Hematopoietic multipotent progenitor cell (in vitro differentiated cells): ENCODE results near the gene NT5DC1. TPM values are rescaled to one million over a fixed set of nuclear protein-coding genes. Genes with fewer than 3 reads are reported as not detected.
A peak's percentile ranks its signal among the peaks of the same experiment; 100 is the strongest.

ENCODE experiments used
- DNase-seq, 3 donors: peaks; one replicate each; pipeline ENCODE4 v3.0.0-alpha.2; 2011 to 2015; ENCODE audit warnings: low read depth in 2 of 3, low spot score in 2 of 3
- total RNA-seq: library from RNA; depleted of rRNA; stranded (reverse); fragments of >200 nt; gene quantifications from one replicate; pipeline ENCODE4 v1.2.3, GENCODE V29; 2012

Gene NT5DC1
- total RNA-seq, 1 donor: 7.0 TPM

DNA sequence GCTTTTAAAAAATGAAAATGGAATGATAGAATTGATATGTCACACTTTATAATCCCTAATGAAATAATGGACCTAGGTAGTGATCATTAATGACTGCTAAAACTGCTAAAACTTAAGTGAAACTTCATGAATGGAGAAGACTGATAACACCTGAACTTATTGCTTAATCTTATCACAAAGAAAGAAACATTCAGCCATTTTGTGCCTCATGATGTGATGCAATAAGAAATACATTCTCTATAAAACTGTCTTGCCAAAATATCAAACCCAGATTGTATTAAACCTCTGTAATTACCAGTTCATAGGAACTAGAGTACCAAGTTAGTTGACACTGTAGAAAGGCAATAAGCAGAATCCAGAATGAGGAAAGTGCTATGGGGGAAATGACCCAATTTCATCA, 79.7 kb downstream of the NT5DC1 start:
- DNase-seq: no peak

DNA sequence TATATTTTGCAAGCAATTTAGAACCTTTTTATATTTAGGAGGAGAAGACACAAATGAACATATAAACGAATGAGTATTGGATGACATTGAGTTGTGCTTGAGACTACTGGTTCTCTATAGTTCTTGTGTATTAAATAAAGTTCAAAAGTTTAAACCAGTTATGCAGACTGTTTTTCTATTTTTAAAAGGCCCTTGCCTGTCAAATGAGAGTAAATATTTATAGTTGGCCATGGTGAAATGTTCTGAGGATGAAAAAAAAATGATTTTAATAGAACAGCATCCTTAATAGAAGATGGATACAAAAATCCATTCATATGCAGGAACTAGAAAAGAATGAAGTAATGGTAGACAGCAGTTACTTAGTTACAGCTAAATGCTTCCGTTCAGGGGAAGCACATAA, 88.8 kb downstream of the NT5DC1 start:
- no peak for DNase-seq

DNA sequence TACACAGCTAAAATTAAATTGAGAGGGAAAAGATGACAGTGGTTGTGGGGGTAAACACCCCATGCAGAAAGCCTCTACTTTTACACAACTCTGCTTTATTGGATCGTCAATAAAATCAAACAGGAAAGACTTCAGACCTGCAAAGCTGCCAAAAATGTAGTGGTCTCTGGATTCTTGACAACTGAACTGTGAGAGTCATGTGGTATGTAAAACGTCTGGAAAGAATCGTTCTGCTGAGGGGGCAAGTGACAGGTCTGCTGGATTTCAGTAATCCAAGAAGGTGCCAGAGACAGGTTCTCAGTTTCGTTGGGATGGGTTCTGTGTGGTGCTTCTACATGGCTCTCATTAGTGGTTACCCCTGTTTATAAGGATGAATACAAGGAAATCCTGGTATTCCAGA, 89.9 kb downstream of the NT5DC1 start:
- no peak for DNase-seq

DNA sequence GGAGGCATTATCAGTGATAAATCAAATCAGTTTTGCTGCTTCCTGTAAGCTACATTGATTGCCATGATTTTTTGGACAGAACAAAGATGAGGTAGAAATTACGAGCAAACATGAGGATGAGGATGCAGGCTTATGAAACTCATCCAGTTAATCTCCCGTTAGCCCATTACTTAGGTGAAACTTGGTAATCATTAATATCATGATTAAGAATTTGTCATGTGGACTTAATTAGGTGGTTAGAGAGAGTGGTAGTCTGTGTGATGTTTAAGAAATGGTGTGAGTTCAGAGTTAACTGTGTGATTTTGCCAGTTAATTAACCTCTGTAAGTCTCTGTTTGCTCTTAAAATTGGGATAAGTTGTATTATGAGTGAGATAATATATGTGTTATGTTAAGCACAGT, 91.2 kb downstream of the NT5DC1 start:
- no peak for DNase-seq

DNA sequence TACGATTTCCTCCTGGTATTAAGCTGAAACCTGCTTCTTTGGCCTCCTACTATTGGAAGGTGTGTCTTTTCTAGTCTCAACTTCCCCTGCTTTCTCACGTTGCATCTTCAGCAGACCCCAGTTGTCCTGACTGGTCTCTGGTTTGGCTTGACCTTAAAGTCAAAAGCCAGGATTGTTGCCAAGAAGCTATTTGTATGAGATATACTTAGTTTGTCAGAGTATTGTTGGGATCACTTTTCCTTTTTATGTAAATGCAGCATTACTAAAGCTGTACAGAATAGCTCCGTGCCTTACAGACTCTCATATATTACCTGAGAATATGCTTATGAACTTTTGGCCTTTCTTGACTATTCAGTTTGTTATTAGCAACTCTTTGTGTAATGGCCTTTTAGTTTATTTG, 92.1 kb downstream of the NT5DC1 start:
- DNase-seq: no peak

DNA sequence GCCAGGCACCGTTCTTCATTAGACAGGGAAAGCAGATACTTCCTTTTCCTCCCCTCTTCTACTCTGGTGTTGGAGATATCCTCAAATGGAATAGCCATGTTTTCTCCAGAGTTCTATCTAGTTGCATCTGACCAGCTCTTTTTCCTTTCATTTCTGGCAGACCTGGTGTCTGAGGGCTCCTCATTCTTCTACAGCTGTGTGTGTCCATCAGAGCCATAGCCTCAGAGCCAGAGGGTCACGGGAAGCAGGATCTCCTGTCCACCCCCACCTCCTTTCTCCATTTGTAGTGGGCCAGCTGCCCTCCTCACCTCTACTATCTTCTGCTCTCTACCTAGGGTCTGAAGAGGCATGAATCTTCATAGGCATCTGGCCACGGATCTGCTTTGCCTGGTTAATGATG, 96.2 kb downstream of the NT5DC1 start:
- no peak for DNase-seq

DNA sequence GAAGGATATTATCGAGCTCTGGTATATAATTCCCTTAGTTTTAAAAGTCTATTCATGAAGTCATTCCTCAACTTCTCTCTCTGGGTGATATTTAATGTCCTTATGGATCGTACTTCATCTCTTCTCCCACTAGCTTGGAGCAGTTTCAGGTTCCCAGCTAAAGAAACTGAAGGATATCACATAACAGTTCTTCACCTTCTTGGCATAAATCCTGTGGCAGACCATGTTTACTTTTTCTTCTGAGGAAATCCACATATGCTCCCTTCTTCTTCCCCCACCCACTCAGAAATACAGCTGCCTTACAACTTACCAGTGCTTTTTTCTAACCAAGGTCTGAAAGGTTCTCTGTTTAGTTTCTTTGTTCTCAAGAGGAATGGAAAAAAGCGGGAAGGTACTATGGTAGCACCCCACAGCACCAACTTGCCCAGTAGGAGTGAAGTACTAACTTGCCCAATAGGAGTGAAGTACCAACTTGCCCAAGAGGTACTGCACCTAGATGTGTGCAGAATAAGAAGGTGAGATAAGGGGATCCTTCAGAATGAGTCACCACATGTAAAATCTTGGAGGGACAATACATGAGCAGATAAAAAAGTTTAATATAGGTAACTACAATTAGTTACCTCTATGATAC, 100.1 kb downstream of the NT5DC1 start:
- DNase-seq: no peak

DNA sequence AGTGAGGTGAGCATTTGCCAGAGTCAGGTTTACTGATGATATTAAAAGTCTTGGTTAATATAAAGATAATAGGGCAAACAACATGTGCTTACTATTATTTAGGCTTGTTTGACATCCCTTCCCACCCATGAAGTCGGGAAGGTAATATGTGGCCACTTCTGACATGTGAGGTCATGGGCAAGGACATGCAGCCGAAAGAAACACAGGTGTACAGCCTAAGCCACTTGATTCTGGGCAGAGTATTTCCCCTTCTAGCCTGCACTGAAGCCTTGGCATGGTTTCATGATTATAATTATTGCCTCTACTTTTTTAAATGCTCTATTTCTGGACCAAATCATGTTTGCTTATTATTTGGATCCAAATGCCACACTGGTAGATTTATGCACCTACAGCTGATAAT, 100.9 kb downstream of the NT5DC1 start:
- no peak for DNase-seq

DNA sequence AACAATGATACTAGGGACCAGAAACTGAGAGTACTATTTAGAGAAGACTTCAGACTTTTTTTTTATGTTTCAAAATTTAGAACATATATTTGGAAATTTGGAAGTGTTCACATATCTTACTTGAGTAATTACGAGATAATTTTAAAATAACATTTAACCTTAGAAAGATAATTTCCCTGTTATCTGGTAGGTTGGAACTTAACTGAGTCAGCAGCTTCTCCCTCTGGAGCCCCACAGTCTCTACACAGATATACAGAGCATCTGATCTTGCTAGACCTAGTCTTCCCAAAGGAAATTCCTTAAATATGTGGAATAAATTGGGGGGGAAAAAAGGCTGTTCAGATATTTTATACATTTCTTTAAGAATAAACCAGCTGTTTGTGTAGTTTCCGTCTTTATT, 104.6 kb downstream of the NT5DC1 start:
- no peak for DNase-seq

DNA sequence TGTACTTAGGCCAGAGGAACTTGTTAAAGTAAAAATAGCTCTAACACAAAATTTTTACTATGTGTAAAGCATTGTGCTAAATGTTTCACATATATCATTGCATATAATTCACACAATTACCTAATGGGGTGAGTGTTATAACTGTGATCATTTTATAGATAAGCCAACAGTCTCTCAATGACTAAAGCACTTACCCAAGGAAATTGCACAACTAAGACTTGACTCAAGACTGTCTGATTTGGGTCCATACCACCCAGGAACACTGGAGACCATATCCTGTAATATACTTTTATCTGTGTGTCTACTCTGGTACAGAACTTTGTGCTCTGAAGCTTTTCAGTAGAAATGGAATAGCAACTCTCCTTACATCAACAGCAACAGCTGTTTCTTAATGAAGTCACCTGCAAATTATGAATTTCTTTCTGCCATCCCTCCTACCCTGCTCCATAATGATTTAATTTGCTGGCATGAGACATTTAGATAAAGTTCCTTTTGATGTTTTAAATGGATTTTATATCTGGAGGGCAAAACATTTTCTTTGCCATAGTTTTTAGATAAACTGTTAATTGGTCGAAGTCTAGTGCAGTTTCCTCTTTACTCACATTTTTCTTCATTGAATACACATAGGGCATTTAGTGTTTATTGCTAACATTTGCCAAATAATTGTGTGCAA, 105.7 kb downstream of the NT5DC1 start:
- DNase-seq: no peak

DNA sequence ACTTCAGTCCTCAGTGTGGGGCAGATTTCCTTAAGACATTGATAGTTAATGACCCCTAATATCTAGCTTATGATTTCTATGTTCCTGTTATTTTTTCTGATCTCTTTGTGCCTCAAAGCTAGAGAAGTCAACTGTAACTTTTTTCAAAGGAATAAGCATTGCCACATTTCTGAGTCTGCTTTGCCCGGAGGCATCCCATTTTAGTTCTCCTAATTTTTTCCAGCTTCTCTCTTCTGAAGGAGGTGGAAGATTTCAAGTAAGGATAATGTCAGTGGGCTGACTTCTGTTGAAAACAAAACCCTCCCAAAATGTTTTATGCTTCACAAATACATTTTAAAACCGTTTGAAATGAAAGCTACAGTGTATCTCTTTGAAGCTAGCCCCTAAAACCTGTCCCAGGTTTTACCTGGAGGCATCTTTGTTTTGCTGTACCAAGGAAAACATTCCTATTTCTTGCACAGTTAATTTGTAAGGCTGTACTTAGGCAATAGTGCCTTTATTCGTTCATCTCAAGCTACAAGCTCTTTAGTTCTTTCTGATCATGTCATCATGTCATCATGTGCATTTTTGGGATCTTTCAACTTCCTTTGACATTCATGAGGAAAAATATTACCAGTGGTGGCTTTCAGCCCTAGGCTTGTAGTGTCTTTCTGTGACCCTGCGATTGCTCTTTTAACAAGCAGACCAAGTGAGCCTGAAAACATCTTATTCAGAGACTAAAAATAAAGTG, 107.6 kb downstream of the NT5DC1 start:
- no peak for DNase-seq

DNA sequence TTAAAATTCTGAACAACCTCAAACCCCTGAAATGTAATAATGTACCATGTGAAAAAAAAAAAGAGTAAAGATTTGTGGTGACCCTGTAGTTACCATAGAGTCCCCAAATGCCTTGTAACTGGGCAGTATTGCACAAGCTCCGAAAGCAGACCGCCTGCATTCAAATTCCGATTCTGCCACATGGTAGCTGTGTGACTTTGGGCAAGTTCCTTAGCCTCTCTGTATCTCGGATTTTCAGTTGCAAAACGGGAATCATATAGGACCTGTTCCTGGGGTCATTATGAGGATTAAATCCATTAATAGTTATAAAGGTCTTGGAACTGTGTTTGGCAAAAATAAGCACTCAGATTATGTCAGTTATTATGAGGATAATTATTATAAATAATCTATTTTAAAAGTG, 109.7 kb downstream of the NT5DC1 start:
- no peak for DNase-seq

DNA sequence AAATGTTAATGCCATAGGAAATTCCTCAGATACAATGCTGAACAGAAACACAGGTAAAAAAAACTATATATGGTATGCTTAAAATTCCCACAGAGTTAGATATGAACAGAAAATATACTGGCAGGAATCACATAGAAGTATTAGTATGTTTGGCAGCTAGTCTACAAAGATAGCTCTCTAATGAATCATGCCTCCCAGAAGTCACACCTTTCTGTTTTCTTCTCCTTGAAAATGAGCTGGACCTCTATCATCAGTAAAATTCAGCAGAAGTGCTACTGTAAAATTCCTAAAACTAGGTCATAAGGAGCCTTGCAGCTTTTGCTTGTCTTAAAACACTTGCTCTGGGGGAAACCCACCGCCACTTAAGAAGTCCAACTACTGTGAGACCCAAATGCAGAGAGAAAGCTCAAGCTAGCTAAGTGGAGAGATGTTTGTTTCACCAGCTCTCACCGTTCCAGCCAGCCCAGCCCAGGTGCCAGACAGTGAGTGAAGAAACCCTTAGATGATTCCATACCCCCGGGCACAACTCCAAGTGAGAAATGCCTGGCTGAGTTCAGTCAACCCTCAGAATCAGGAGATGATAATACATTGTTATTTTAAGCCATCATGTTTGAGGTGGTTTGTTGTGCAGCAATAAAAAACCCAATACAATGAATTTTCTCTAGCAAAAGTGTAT, 110.2 kb downstream of the NT5DC1 start:
- no peak for DNase-seq

DNA sequence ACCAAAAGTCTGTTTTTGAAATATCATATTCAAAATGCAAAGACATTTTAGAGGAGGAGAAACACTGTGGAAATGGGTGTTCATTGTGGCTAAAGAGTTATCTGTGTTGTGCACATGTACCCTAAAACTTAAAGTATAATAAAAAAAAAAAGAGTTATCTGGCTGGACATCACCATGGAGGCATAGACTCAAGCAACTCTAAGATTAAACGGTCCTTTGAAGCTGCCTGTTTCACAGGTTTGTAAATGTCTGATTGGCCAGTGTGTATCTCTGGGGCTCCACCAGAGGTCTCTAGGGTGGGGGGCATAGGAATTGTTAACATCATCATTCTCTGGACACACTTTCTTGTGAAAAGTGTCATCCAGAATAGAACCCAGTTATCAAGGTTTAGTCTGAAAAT, 114.0 kb downstream of the NT5DC1 start:
- no peak for DNase-seq

DNA sequence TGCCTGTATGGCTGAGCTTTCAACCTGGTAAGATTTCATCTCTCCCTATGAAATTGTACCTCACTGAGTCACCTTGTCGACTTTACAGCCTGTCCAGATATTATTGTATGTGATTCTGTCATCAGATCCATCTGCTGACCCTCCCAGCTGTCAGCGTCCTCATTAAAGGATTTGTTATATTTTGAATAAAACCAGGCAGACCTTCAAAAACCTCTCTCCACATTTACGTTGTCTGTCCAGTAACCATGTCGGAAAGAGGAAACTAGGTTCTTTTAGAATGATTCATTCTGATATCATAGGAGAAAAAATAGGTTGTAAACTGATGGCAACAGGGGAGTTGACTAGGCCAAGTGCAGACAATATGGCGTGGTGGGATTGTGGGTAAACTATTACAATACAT, 114.8 kb downstream of the NT5DC1 start:
- no peak for DNase-seq

DNA sequence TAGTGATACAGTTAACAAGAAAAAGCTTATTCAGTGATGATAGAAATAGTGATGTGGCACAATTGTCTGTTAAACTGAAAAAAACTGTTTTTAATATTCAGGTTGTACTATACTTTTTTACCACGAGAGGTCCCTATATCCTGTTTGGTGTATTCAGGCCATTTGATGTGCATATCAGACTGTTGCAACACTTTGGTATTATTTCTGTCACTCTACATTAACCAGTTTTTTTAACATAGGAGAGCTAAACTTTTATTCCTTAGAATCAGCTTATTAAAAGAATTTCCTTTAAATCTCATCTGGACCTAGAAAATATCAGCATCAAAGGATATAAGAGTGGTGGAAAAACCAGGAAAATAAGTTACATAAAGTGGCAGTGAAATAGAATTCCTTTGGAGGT, 116.4 kb downstream of the NT5DC1 start:
- peak in 2 of 3 donors; percentile 43 to 82 for DNase-seq

DNA sequence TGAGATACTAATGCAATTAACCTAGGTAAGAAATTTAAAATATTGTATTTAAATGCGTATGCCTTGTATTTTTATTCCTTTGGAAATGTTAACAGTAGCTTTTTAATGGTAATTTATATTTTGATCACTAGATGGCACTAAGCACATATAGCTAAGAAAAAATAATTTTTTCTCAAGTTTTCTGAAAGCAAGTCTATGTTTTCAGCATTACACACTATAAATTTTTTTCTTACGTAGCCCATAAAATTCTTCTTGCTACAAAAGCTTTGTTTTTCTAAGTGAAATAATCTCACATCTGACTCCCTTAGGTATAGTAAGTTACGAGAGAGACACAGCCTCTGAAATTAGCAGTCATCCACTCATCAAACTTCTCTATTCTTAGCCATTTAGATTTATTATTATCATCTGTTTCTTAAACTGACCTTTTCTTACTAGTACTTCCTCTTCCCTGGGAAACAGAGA, 117.5 kb downstream of the NT5DC1 start:
- peak in 1 of 3 donors; percentile 22 for DNase-seq

DNA sequence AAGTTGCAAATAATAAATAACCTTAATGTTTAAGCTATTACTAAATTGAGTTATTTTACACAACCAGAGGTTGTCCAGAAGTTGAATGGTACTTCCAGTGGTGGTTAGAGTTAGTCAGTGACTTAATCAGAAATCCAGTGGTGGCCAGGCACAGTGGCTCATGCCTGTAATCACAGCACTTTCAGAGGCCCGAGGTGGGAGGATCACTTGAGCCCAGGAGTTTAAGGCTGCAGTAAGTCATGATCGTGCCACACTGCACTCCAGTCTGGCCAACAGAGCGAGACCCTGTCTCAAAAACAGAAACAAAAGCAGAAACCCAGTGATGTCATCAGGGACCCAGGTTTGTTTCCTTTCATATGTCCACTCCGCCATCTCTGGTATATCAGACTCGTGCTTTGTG, 118.2 kb downstream of the NT5DC1 start:
- DNase-seq: no peak

DNA sequence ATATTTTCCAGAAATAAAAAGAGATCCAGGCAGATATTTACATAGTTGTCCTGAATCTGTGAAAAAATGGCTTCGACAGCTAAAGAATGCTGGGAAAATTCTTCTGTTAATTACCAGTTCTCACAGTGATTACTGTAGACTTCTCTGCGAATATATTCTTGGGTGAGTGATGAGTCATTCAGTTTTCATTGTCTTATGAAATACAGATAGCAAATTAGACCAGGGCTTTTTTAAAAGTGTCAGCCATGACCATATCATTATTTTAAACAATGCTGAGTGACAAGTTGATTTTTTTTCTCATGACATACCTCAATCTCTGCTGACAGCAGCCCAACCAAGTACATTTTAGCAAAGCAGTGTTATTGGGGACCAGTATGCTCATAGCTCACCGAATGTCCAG, 120.4 kb downstream of the NT5DC1 start:
- DNase-seq: no peak

DNA sequence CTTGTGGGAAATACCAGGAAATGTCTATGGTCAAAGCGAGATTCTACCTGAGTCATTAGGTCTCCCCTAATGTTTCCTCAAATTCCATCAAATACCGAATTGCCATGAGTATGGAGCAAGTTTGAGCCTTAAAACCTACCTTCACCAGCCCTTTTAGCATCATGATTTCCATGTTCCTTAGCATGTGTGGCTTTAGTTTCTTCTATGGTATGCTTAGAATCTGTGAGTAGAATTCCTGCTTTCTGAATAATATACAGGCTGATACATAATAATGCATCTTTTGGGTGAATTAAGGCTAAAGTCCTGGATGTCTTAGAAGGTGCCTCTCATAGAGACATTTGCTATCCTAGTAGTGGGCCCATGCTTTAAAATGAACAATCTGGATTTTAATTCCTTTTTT, 121.3 kb downstream of the NT5DC1 start:
- no peak for DNase-seq

DNA sequence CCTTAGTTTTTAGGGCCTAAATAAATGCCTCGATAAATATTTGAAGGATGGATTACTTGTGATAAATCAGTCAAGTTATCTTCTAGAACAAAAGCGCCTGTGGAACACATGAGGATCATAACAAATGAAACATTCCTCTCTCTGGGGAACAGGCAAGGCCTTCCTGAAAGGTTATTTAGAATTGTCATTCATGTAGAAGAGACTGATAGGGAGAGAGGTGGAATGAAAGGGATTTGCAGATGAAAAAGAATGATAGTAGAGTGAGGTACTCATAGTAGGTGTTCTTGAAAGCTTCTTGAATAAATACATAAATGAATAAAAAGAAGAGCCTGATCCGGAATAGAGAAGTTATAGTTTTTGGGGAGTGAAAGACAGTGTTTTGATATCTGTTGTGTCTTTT, 122.7 kb downstream of the NT5DC1 start:
- DNase-seq: no peak
